Psoas muscle (tissue), 8 donors: ENCODE measurements around the gene GMCL2. TPM values are rescaled to one million over a fixed set of nuclear protein-coding genes. Genes with fewer than 3 reads are reported as not detected.

Experiments used
- ATAC-seq, 4 donors: fragments of 200-7000 bp; cut with Tn5 transposase; one replicate each; pipeline ENCODE4 v1.9.1; 2020; ENCODE audit warnings: moderate library complexity in 3 of 4, mild to moderate bottlenecking in 2 of 4
- DNase-seq, 2 donors: peaks; one replicate each; pipeline ENCODE4 v3.0.0-alpha.2; 2020
- H3K27ac ChIP-seq: fragments of 200-600 bp; one replicate; pipeline ENCODE4 v1.8.0; 2022
- H3K27me3 ChIP-seq, 3 donors: fragments of 200-600 bp in 1 of 3; one replicate each; pipeline versions ENCODE4 v1.6.1 to v1.8.0; 2013 to 2022; ENCODE audit warnings: low read length in 2 of 3, mild to moderate bottlenecking in 2 of 3, moderate library complexity in 1 of 3; ENCODE audit not compliant: insufficient read depth in 3 of 3
- H3K36me3 ChIP-seq, 2 donors: fragments of 200-600 bp in 1 of 2; one replicate each; pipeline versions ENCODE4 v1.6.1 to v1.8.0; 2013 to 2022; ENCODE audit warnings: low read depth in 1 of 2, mild to moderate bottlenecking in 1 of 2, moderate library complexity in 1 of 2; ENCODE audit not compliant: insufficient read depth in 1 of 2
- H3K4me1 ChIP-seq: fragments of 200-600 bp; one replicate; pipeline ENCODE4 v1.8.0; 2022
- H3K4me3 ChIP-seq: fragments of 200-600 bp; one replicate; pipeline ENCODE4 v1.8.0; 2022; ENCODE audit warnings: mild to moderate bottlenecking
- H3K9me3 ChIP-seq: fragments of 200-600 bp; one replicate; pipeline ENCODE4 v1.8.0; 2022
- CTCF ChIP-seq: fragments of 200-600 bp; IDR thresholded peaks from one replicate; pipeline ENCODE4 v1.8.0; 2022; ENCODE audit warnings: antibody characterized with exemption
- WGBS, 3 donors: extraction: QIAGEN DNeasy Blood & Tissue Kit; methylation state at CpG; one replicate each; pipeline versions ENCODE4 v1.1.6 to v1.1.7; 2013; 5-methylcytosine and 5-hydroxymethylcytosine counted together
- intact Hi-C, 2 donors: fragments of 100-400 bp; cut with DNase I; formaldehyde crosslinking; loops; one replicate each; pipeline versions ENCODE4 v1.11.0 to v1.14.2; 2022
- polyA plus RNA-seq, 3 donors: library from polyadenylated mRNA; stranded (reverse); fragments of 200-250 nt; gene quantifications; one replicate each; pipeline ENCODE4 v1.2.3, GENCODE V29; 2013
- total RNA-seq, 4 donors: library from RNA; stranded (reverse); fragmentation: NEBNext Ultra II Directional in 2 of 4; extraction: Animal tissue kit (Norgen Biotek cat#: 25700) in 2 of 4; gene quantifications; one replicate each; pipeline versions ENCODE4 v1.2.1 to v1.2.4, GENCODE V29; 2021 to 2023
- donor health status: healthy with polysubstance abuse.
- donor health status: DM: no; HTN: no; CAD: no; lungs with moderate emphysema.
- donor health status: Bipolar disorder and iron deficiency.
- donor health status: healthy.
- donor health status: DM: yes; HTN: yes; CAD: no.
- donor health status: DM: no; HTN: no; CAD: no.
- donor health status: DM: no; HTN: no; CAD: no.
- donor health status: DM: yes; HTN: yes; CAD: no.

The GMCL2 gene
- total and polyA plus RNA-seq, 7 donors, result not detected

DNA sequence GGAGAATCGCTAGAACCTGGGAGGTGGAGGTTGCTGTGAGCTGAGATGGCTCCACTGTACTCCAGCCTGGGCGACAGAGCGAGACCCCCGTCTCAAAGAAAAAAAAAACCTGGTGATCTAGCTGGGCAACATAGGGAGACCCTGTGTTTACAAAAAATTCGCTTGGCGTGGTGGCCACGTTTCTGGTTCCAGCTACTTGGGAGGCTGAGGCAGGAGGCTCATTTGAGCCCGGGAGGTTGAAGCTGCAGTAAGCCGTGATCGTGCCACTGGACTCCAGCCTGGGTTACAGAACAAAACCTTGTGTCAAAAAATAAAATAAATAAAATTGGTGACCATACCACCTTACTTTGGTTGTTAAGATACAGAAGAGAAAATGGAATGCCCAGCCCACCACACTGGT, 15.4 kb upstream of the GMCL2 start:
- no peak for TF ChIP-seq CTCF
- 93 to 99% (median 96%) methylated on average over 10 of the region's 10 CpGs for WGBS, 3 donors

DNA sequence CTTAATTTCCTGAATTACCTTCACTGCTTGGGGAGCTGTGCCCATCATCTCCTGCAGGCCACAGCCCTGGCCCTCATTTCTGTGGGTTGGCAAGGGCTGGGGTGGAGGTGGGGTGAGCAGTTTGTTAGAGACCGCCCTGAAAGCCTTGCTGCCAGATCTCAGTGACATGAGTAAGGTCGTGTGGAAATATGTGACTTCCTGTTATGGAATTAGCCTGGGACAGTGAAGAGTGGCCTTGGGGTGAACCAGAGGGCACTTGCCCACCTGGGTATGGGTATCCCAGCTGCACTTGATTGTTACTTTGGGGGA, 14.7 kb upstream of the GMCL2 start:
- no peak for DNase-seq
- 31 to 38% (median 38%) methylated on average over 2 of the region's 2 CpGs for WGBS, 3 donors
- intact Hi-C loops, result no loop called here
- no peak for ATAC-seq
- TF ChIP-seq CTCF, result no peak
- Histone ChIP-seq H3K4me1 (peaks cover 8% of the 10 kb centered on the region), H3K36me3 (peaks cover 3 to 12% of the 10 kb centered on the region in 2 donors), H3K27ac (no peak overlapping the region), H3K27me3 (no peaks in the 10 kb centered on the region), H3K4me3 (no peak overlapping the region), H3K9me3 (no peaks in the 10 kb centered on the region)

More for the DNA sequence above, 15.4 kb upstream of the GMCL2 start:
- Histone ChIP-seq H3K27me3 (no peaks in the 10 kb centered on the region), H3K4me3 (no peak overlapping the region), H3K4me1 (peaks cover 15% of the 10 kb centered on the region), H3K36me3 (peaks cover 7 to 19% of the 10 kb centered on the region in 2 donors), H3K27ac (no peak overlapping the region), H3K9me3 (no peaks in the 10 kb centered on the region)
- ATAC-seq, result no peak
- intact Hi-C loops, result no loop called here
- DNase-seq, result no peak

GRCh38 chr5:178201221-178201926, 14.2 kb upstream of the GMCL2 start:
- Histone ChIP-seq H3K4me3 (no peak overlapping the region), H3K36me3 (peaks cover 0 to 7% of the 10 kb centered on the region in 2 donors), H3K9me3 (no peaks in the 10 kb centered on the region), H3K4me1 (peaks cover 3% of the 10 kb centered on the region), H3K27ac (no peak overlapping the region), H3K27me3 (no peaks in the 10 kb centered on the region)
- TF ChIP-seq CTCF, result no peak
- WGBS, 3 donors, result 83 to 87% (median 85%) methylated on average over 14 of the region's 14 CpGs
- intact Hi-C loops, result no loop called here
- ATAC-seq (no peak), DNase-seq (no peak)

- Histone ChIP-seq H3K9me3 (no peaks in the 10 kb centered on the region), H3K27ac (no peak overlapping the region), H3K4me1 (no peaks in the 10 kb centered on the region), H3K4me3 (no peak overlapping the region), H3K27me3 (no peaks in the 10 kb centered on the region), H3K36me3 (no peaks in the 10 kb centered on the region)
- TF ChIP-seq CTCF, result no peak
- DNase-seq (no peak), ATAC-seq (no peak)
- intact Hi-C loops, result no loop called here
- WGBS, 3 donors, result 83 to 86% (median 84%) methylated on average over 12 of the region's 12 CpGs
These were observed 12.6 kb upstream of the GMCL2 start for GRCh38 chr5:178199581-178200434.
